Smooth muscle cell (in vitro differentiated cells): Measurements from ENCODE around the gene AAGAB. TPM values are rescaled to one million over a fixed set of nuclear protein-coding genes. Genes with fewer than 3 reads are reported as not detected.

ENCODE experiments used
- DNase-seq: peaks from one replicate; lab custom pipeline; 2025; ENCODE audit not compliant: unreplicated experiment; lab: John Stamatoyannopoulos, UW
- H2AFZ ChIP-seq: fragments of 200-600 bp; sonication (generic); 2 replicates; pipeline ENCODE4 v1.6.0; 2016; ENCODE audit warnings: antibody characterized with exemption, low read depth, mild to moderate bottlenecking
- H3F3A ChIP-seq: fragments of 200-600 bp; sonication (generic); 2 replicates; pipeline ENCODE4 v1.6.0; 2017; ENCODE audit warnings: antibody characterized with exemption, low read depth
- H3K27ac ChIP-seq: fragments of 200-600 bp; sonication (generic); 2 replicates; pipeline ENCODE4 v1.5.1; 2016; ENCODE audit warnings: low read depth, mild to moderate bottlenecking
- H3K27me3 ChIP-seq: fragments of 200-600 bp; sonication (generic); 2 replicates; pipeline ENCODE4 v1.6.1; 2016; ENCODE audit warnings: low read depth, mild to moderate bottlenecking
- H3K36me3 ChIP-seq: fragments of 200-600 bp; sonication (generic); 2 replicates; pipeline ENCODE4 v1.5.1; 2016; ENCODE audit warnings: low read depth
- H3K4me1 ChIP-seq: fragments of 200-600 bp; sonication (generic); 2 replicates; pipeline ENCODE4 v1.5.1; 2016; ENCODE audit warnings: low read depth
- H3K4me2 ChIP-seq: fragments of 200-600 bp; sonication (generic); 2 replicates; pipeline ENCODE4 v1.6.0; 2016; ENCODE audit warnings: mild to moderate bottlenecking
- H3K4me3 ChIP-seq: fragments of 200-600 bp; sonication (generic); 2 replicates; pipeline ENCODE4 v1.5.1; 2016; ENCODE audit warnings: mild to moderate bottlenecking
- H3K79me2 ChIP-seq: fragments of 200-600 bp; sonication (generic); 2 replicates; pipeline ENCODE4 v1.6.0; 2016; ENCODE audit warnings: low read depth, mild to moderate bottlenecking
- H3K9ac ChIP-seq: fragments of 200-600 bp; sonication (generic); 2 replicates; pipeline ENCODE4 v1.6.0; 2016; ENCODE audit warnings: low read depth
- H3K9me3 ChIP-seq: fragments of 200-600 bp; sonication (generic); replicated peaks from 2 replicates; pipeline ENCODE4 v1.5.1; 2016; ENCODE audit warnings: low read depth
- H4K20me1 ChIP-seq: fragments of 200-600 bp; sonication (generic); 2 replicates; pipeline ENCODE4 v1.6.0; 2016; ENCODE audit warnings: low read depth
- WGBS: methylation state at CpG from one replicate; pipeline ENCODE4 v1.1.7; 2016; ENCODE audit warnings: low lambda C conversion rate; 5-methylcytosine and 5-hydroxymethylcytosine counted together
- polyA plus RNA-seq: library from polyadenylated mRNA; unstranded; fragments of >200 nt; fragmentation: Nextera tagmentation; extraction: Ambion mirVana; gene quantifications from 2 replicates; pipeline ENCODE4 v1.2.1, GENCODE V29; 2016
- total RNA-seq: library from RNA; depleted of rRNA; stranded (reverse); fragments of >200 nt; gene quantifications from 2 replicates; pipeline ENCODE4 v1.2.3, GENCODE V29; 2014
- TF ChIP-seq, protein P1 (sequence below): fragments of 200-600 bp; sonication (generic); IDR thresholded peaks from 2 replicates; pipeline ENCODE4 v1.5.1; 2017; ENCODE audit warnings: borderline replicate concordance, mild to moderate bottlenecking, antibody characterized with exemption; ENCODE audit not compliant: insufficient read depth, poor library complexity, severe bottlenecking

Gene AAGAB
- total and polyA plus RNA-seq, 2 experiments from 2014 or later, result 38.2 to 39.6 TPM

- WGBS, result 63% methylated on average over 4 of the region's 4 CpGs
- Histone ChIP-seq H3K9ac (no peak overlapping the region), H2AFZ (no peak overlapping the region), H4K20me1 (peaks cover 67% of the 10 kb centered on the region), H3K4me2 (no peak overlapping the region), H3K79me2 (peaks cover 56% of the 10 kb centered on the region), H3K9me3 (no peaks in the 10 kb centered on the region), H3K27ac (no peak overlapping the region), H3K27me3 (no peaks in the 10 kb centered on the region), H3K4me3 (no peak overlapping the region), H3K4me1 (peaks cover 5% of the 10 kb centered on the region), H3F3A (no peaks in the 10 kb centered on the region), H3K36me3 (no peaks in the 10 kb centered on the region)
- DNase-seq, result no peak
- TF ChIP-seq, protein P1, sequence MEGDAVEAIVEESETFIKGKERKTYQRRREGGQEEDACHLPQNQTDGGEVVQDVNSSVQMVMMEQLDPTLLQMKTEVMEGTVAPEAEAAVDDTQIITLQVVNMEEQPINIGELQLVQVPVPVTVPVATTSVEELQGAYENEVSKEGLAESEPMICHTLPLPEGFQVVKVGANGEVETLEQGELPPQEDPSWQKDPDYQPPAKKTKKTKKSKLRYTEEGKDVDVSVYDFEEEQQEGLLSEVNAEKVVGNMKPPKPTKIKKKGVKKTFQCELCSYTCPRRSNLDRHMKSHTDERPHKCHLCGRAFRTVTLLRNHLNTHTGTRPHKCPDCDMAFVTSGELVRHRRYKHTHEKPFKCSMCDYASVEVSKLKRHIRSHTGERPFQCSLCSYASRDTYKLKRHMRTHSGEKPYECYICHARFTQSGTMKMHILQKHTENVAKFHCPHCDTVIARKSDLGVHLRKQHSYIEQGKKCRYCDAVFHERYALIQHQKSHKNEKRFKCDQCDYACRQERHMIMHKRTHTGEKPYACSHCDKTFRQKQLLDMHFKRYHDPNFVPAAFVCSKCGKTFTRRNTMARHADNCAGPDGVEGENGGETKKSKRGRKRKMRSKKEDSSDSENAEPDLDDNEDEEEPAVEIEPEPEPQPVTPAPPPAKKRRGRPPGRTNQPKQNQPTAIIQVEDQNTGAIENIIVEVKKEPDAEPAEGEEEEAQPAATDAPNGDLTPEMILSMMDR, result no peak
These were observed 13.2 kb downstream of the AAGAB start for GRCh38 chr15:67241132-67241855.

- no peak overlapping the region for H3K4me3 ChIP-seq
- H3K9me3 ChIP-seq, result no peaks in the 10 kb centered on the region
- TF ChIP-seq, protein P1, result no peak
- no peaks in the 10 kb centered on the region for H3K27me3 ChIP-seq
- peaks cover 73% of the 10 kb centered on the region for H4K20me1 ChIP-seq
- 73% methylated on average over 3 of the region's 3 CpGs for WGBS
- H3K9ac ChIP-seq, result no peak overlapping the region
- H3K36me3 ChIP-seq, result no peaks in the 10 kb centered on the region
- H2AFZ ChIP-seq, result no peak overlapping the region
- H3K4me1 ChIP-seq, result peaks cover 5% of the 10 kb centered on the region
- no peaks in the 10 kb centered on the region for H3F3A ChIP-seq
- no peak overlapping the region for H3K4me2 ChIP-seq
- no peak for DNase-seq
- H3K79me2 ChIP-seq, result peaks cover 56% of the 10 kb centered on the region
- no peak overlapping the region for H3K27ac ChIP-seq
These were observed 14.0 kb downstream of the AAGAB start for GRCh38 chr15:67240235-67241131.

DNA sequence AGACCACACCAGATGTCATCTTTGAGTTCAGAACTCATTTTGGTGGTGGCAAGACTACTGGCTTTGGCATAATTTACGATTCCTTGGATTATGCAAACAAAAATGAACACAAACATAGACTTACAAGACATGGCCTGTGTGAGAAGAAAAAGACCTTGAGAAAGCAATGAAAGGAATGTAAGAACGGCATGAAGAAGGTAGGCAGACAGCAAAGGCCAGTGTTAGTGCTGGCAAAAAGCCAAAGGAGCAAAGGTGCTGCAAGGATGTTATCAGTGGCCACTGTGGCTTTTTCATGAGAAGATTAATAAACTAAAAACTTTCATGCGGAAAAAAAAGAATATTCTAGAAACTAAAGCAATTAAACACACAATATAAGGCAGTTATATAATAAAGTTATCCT, 21.9 kb downstream of the AAGAB start:
- Histone ChIP-seq H4K20me1 (peaks cover 18% of the 10 kb centered on the region), H3K79me2 (peaks cover 10% of the 10 kb centered on the region), H3K36me3 (no peaks in the 10 kb centered on the region), H3K27ac (no peak overlapping the region), H3K9me3 (no peaks in the 10 kb centered on the region), H3K4me3 (no peak overlapping the region), H3F3A (no peaks in the 10 kb centered on the region), H3K9ac (no peak overlapping the region), H3K27me3 (no peaks in the 10 kb centered on the region), H3K4me2 (no peak overlapping the region), H2AFZ (no peak overlapping the region), H3K4me1 (no peaks in the 10 kb centered on the region)
- TF ChIP-seq, protein P1, result no peak
- WGBS, result 89% methylated on average over 3 of the region's 3 CpGs
- no peak for DNase-seq
